Heart left ventricle (tissue), 16 donors: ENCODE results near the gene PACS2. TPM values are rescaled to one million over a fixed set of nuclear protein-coding genes. Genes with fewer than 3 reads are reported as not detected.
"Not testable (repeated sequence)": the region's sequence is repeated elsewhere in the genome, so short reads cannot be mapped to it uniquely, and the experiment has no call there.

ENCODE experiments used
- ATAC-seq, 4 donors: fragments of 200-7000 bp; cut with Tn5 transposase; one replicate each; pipeline ENCODE4 v1.9.1; 2020 to 2022; ENCODE audit warnings: moderate library complexity in 4 of 4, mild to moderate bottlenecking in 3 of 4, moderate number of reproducible peaks in 1 of 4
- DNase-seq, 5 donors: peaks; one replicate each; pipeline ENCODE4 v3.0.0-alpha.2; 2020
- H3K27ac ChIP-seq, 12 donors: fragments of 200-600 bp; sonication (generic) in 4 of 12; one replicate each; pipeline versions ENCODE4 v1.5.0 to v1.8.0; 2016 to 2022; ENCODE audit warnings: mild to moderate bottlenecking in 2 of 12
- H3K27me3 ChIP-seq, 9 donors: fragments of 200-600 bp; sonication (generic) in 2 of 9; one replicate each; pipeline versions ENCODE4 v1.5.1 to v1.8.0; 2016 to 2022; ENCODE audit warnings: mild to moderate bottlenecking in 3 of 9
- H3K36me3 ChIP-seq, 9 donors: fragments of 200-600 bp; sonication (generic) in 2 of 9; one replicate each; pipeline versions ENCODE4 v1.5.0 to v1.8.0; 2018 to 2022; ENCODE audit warnings: mild to moderate bottlenecking in 2 of 9
- H3K4me1 ChIP-seq, 12 donors: fragments of 200-600 bp; sonication (generic) in 4 of 12; one replicate each; pipeline versions ENCODE4 v1.5.0 to v1.8.0; 2016 to 2022; ENCODE audit warnings: mild to moderate bottlenecking in 3 of 12
- H3K4me3 ChIP-seq, 12 donors: fragments of 200-600 bp; sonication (generic) in 4 of 12; one replicate each; pipeline versions ENCODE4 v1.5.0 to v1.8.0; 2017 to 2022; ENCODE audit warnings: mild to moderate bottlenecking in 9 of 12, moderate library complexity in 4 of 12
- H3K9me3 ChIP-seq, 12 donors: fragments of 200-600 bp; sonication (generic) in 4 of 12; one replicate each; pipeline versions ENCODE4 v1.5.0 to v1.8.0; 2016 to 2022; ENCODE audit warnings: mild to moderate bottlenecking in 1 of 12
- CTCF ChIP-seq, 12 donors: fragments of 200-600 bp; sonication (generic) in 4 of 12; IDR thresholded peaks; one replicate each; pipeline versions ENCODE4 v1.5.0 to v1.8.0; 2018 to 2022; ENCODE audit warnings: antibody characterized with exemption in 12 of 12, mild to moderate bottlenecking in 5 of 12
- POLR2A ChIP-seq, 2 donors: fragments of 450-650 bp; IDR thresholded peaks; one replicate each; pipeline ENCODE4 v1.6.1; 2017; ENCODE audit warnings: antibody characterized with exemption in 2 of 2, mild to moderate bottlenecking in 2 of 2, moderate library complexity in 2 of 2
- WGBS, 4 donors: extraction: QIAGEN DNeasy Blood & Tissue Kit in 2 of 4; methylation state at CpG; one replicate each; pipeline versions ENCODE4 v1.1.5 to v1.1.7; 2013 to 2018; 5-methylcytosine and 5-hydroxymethylcytosine counted together
- intact Hi-C, 10 donors: fragments of 100-400 bp; cut with DNase I; formaldehyde crosslinking; loops; one replicate each; pipeline versions ENCODE4 v1.11.1 to v1.14.2; 2022
- polyA plus RNA-seq, 2 donors: library from polyadenylated mRNA; stranded (reverse); fragments of 200-250 nt; gene quantifications; one replicate each; pipeline ENCODE4 v1.2.3, GENCODE V29; 2013
- total RNA-seq, 9 donors: library from RNA; depleted of rRNA in 2 of 9; stranded (reverse); fragments of >200 nt in 2 of 9; fragmentation: NEBNext Ultra II Directional in 3 of 9; extraction: Animal tissue kit (Norgen Biotek cat#: 25700) in 3 of 9; gene quantifications; one replicate each; pipeline versions ENCODE4 v1.1.0 to v1.2.4, GENCODE V29; 2016 to 2023
- donor health status: ischemic (EF 13 %, LVEDD 7.1; RV severe dilation, severe dysfunction).
- donor health status: healthy with polysubstance abuse.
- donor health status: DM: no; HTN: yes; CAD: no.
- donor health status: DM: no; HTN: no; CAD: no.
- donor health status: ischemic (EF 25% LVEDD 6.9; RV normal size, moderate dysfunction).
- donor health status: ischemic (EF 25% LVEDD 5.7; RV mildly dilated, moderate dysfunction).
- donor health status: healthy.
- donor health status: DM: yes; HTN: yes; CAD: no.
- donor health status: ischemic (EF 35%, LVEDD 5.7; RV mildly dilated, moderate dysfunction).
- donor health status: nonischemic (EF 11% LVEDD 7.7; RV severe dilation, severe dysfunction).
- donor health status: DM: yes; HTN: yes; CAD: no.
- donor health status: PGD.
- donor health status: ischemic (EF 29% LVEDD 5.4; RV normal size, mild dysfunction).
- donor health status: nonischemic (EF 23%, LVEDD 6.1; RV moderate dilation, normal function).

PACS2 gene
- total and polyA plus RNA-seq, 11 donors, result 47.3 to 90.3 (median 60.8) TPM

GRCh38 chr14:105325716-105326567 lies 11.4 kb downstream of the PACS2 start:
- Histone ChIP-seq H3K4me1 (peaks cover 19 to 86% (median 74%) of the 10 kb centered on the region in 12 donors), H3K27me3 (no peaks in the 10 kb centered on the region), H3K27ac (peak overlapping the region in 7 of 12 donors; percentile 24 to 84 (median 57)), H3K36me3 (no peaks in the 10 kb centered on the region), H3K9me3 (no peaks in the 10 kb centered on the region), H3K4me3 (no peak overlapping the region)
- WGBS, 4 donors, result 83 to 87% (median 85%) methylated on average over 22 to 27 of the region's 27 CpGs
- no peak for TF ChIP-seq CTCF (IDR thresholded peaks at IDR 0.05)
- TF ChIP-seq POLR2A (IDR thresholded peaks at IDR 0.05), result no peak
- DNase-seq (peak in 1 of 5 donors; percentile 49), ATAC-seq (no peak)
- intact Hi-C loops, result no loop called here

GRCh38 chr14:105326568-105326867 lies 12.0 kb downstream of the PACS2 start:
- no peaks in the 10 kb centered on the region for H3K27me3 ChIP-seq
- peaks cover 19 to 87% (median 74%) of the 10 kb centered on the region in 12 donors for H3K4me1 ChIP-seq
- WGBS, 4 donors, result 67 to 80% (median 75%) methylated on average over 3 to 9 of the region's 9 CpGs
- TF ChIP-seq CTCF (IDR thresholded peaks at IDR 0.05) (no peak), POLR2A (IDR thresholded peaks at IDR 0.05) (no peak)
- H3K9me3 ChIP-seq, result peaks cover 0 to 2% (median 0%) of the 10 kb centered on the region in 12 donors
- H3K27ac ChIP-seq, result peak overlapping the region in 7 of 12 donors; percentile 24 to 84 (median 57)
- H3K36me3 ChIP-seq, result no peaks in the 10 kb centered on the region
- DNase-seq (no peak), ATAC-seq (no peak)
- intact Hi-C loops, result no loop called here
- H3K4me3 ChIP-seq, result no peak overlapping the region

GRCh38 chr14:105326891-105327694 lies 12.5 kb downstream of the PACS2 start:
- no peaks in the 10 kb centered on the region for H3K27me3 ChIP-seq
- H3K9me3 ChIP-seq, result peaks cover 0 to 4% (median 0%) of the 10 kb centered on the region in 12 donors
- 59 to 74% (median 60%) methylated on average over 29 to 34 of the region's 34 CpGs for WGBS, 4 donors
- peak in 2 of 5 donors; percentile 64 to 72 for DNase-seq
- TF ChIP-seq CTCF (IDR thresholded peaks at IDR 0.05), result no peak
- ATAC-seq, result peak; percentile 24 to 53 (median 46)
- H3K36me3 ChIP-seq, result no peaks in the 10 kb centered on the region
- H3K27ac ChIP-seq, result peak overlapping the region in 9 of 12 donors; percentile 24 to 84 (median 39)
- peaks cover 19 to 91% (median 75%) of the 10 kb centered on the region in 12 donors for H3K4me1 ChIP-seq
- peak overlapping the region in 1 of 12 donors; percentile 12 for H3K4me3 ChIP-seq
- intact Hi-C loops, result no loop called here

GRCh38 chr14:105327695-105328045 lies 13.1 kb downstream of the PACS2 start:
- H3K36me3 ChIP-seq, intact Hi-C loops, H3K27me3 ChIP-seq, DNase-seq, H3K9me3 ChIP-seq, ATAC-seq: not testable (repeated sequence)
- WGBS, 4 donors, result 56 to 100% (median 64%) methylated on average over 3 to 17 of the region's 17 CpGs
- H3K4me3 ChIP-seq, result peak overlapping the region in 1 of 12 donors; percentile 12
- H3K4me1 ChIP-seq, result peaks cover 18 to 93% (median 73%) of the 10 kb centered on the region in 12 donors
- H3K27ac ChIP-seq, result peak overlapping the region in 5 of 12 donors; percentile 26 to 84 (median 63)
